D721Med (cell line): ENCODE data around the gene VPS16.

ENCODE experiments used
- DNase-seq: peaks from one replicate; pipeline ENCODE4 v3.0.0; 2011; ENCODE audit warnings: low spot score; ENCODE audit not compliant: insufficient read length
- FAIRE-seq: peaks from 2 replicates; lab custom pipeline; 2011; peaks lifted over from hg19 to GRCh38; lab: Jason Lieb, UNC
- TF ChIP-seq, protein P1 (sequence below): IDR thresholded peaks from 2 replicates; pipeline ENCODE4 v1.5.1; 2012; ENCODE audit warnings: mild to moderate bottlenecking, control low read depth; ENCODE audit not compliant: insufficient read depth; ENCODE audit errors: missing control alignments

VPS16 gene

DNA sequence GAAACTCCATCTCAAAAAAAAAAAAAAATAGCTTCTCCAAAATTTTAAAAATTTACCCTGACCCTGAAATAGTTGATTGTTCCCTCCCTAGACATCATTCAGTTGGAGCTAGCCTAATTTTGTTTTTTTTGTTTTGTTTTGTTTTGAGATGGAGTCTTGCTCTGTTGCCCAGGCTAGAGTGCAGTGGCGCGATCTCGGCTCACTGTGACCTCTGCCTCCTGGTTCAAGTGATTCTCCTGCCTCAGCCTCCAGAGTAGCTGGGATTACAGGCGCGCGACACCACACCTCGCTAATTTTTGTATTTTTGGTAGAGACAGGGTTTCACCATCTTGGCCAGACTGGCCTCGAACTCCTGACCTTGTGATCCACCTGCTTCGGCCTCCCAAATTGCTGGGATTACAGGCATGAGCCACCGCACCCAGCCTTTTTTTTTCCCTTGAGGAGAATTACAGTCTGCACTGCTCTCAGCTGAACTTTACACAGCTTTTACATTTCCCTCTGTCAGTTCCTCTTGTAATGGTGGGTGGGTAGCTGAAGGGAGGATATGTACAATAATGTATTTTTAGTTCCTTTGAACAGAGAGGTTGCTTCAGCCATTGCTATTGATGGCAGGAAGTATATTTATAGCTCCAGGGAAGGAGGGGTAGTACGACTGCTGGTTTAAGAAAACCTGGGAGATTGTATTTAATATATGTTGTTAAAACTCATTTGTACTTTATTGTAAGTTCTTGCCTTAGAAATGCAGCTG is 60.5 kb downstream of the VPS16 start:
- FAIRE-seq = no peak
- TF ChIP-seq, protein P1, sequence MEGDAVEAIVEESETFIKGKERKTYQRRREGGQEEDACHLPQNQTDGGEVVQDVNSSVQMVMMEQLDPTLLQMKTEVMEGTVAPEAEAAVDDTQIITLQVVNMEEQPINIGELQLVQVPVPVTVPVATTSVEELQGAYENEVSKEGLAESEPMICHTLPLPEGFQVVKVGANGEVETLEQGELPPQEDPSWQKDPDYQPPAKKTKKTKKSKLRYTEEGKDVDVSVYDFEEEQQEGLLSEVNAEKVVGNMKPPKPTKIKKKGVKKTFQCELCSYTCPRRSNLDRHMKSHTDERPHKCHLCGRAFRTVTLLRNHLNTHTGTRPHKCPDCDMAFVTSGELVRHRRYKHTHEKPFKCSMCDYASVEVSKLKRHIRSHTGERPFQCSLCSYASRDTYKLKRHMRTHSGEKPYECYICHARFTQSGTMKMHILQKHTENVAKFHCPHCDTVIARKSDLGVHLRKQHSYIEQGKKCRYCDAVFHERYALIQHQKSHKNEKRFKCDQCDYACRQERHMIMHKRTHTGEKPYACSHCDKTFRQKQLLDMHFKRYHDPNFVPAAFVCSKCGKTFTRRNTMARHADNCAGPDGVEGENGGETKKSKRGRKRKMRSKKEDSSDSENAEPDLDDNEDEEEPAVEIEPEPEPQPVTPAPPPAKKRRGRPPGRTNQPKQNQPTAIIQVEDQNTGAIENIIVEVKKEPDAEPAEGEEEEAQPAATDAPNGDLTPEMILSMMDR = no peak
- no peak for DNase-seq

DNA sequence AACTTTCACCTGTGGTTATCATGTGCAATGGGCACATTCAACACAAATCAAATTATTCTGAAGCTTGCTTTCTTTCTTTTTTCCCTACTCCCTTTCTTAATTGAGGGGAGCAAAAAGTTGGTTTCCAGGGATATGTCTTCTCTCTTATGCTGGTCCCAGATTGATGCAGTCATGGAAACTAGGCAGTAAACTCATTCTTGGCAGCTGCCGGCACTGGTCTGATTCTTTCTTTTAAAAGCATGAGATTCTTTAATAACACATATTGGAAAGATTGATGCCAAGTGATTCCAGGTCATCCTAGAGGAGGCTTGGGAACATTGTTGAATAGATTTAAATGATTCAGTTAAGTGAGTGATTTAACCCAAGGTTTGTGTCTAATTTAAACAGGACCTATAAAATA is 61.7 kb downstream of the VPS16 start:
- FAIRE-seq = no peak
- TF ChIP-seq, protein P1 = no peak
- no peak for DNase-seq

DNA sequence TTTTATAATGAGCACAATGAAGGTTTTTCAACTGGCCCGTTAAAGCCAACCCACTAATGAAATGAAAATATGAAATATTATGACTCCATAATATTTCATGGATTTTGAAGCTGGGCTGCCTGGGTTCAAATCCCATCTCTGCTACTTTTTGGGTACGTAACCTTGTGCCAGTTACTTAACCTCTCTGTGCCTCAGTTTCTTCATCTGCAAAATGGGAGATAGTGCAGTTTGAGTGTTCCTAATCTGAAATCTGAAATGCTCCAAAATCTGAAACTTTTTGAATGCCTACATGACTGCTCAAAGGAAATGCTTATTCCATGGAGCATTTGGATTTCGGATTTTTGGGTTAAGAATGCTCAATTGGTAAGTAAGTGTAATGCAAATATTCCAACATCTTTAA is 62.3 kb downstream of the VPS16 start:
- no peak for FAIRE-seq
- DNase-seq = no peak

DNA sequence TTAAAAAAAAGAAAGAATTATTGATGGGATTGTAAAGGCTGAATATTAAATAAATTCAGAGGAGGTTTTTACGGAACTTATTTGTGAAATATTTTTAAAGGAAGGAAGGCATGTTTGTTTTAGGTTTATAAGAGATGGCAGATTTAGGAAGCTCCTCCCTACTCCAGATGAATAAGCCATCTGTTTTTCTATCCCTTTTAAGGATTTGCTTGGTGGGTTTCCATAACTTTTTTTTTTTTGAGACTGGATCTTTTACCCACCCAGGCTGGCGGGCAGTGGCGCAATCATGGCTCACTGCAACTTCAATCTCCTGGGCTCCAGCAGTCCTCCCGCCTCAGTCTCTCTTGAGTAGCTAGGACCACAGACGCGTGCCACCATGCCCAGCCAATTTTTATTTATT is 63.1 kb downstream of the VPS16 start:
- FAIRE-seq = no peak
- no peak for DNase-seq
- TF ChIP-seq, protein P1 = no peak

More for the DNA sequence above, 62.3 kb downstream of the VPS16 start:
- TF ChIP-seq, protein P1 = no peak

DNA sequence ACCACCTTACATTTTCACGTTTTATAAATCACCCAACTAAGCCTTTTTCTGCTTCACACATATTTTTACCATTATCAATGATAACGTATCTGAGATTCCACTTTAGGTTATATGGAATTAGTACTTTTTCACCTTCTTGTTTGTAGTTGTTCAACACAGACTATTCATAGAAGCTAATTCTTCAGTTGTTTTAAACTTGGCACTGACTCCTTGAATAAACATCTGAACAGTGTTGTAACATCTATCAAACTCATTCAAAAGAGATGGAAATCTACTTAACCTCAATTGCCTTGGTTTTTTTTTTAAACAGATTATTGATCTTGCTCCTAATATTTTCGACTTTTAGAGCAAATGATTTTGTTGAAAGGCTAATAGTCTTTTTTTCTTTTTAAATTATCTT is 67.0 kb downstream of the VPS16 start:
- TF ChIP-seq, protein P1 = no peak
- DNase-seq (no peak), FAIRE-seq (no peak)

DNA sequence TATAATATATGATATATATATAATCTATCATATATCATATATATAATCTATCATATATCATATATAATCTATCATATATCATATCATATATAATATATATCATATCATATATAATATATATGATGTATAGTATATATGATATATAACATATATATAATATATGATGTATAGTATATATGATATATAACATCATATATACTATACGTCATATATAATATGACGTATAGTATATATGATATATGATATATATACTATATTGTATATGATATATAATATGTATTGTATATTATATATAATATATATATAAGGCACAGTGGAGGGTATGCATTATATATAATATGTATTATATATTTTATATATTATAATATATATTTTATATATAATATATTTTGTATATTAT is 69.4 kb downstream of the VPS16 start:
- TF ChIP-seq, protein P1 = no peak
- FAIRE-seq = no peak
- DNase-seq = no peak

DNA sequence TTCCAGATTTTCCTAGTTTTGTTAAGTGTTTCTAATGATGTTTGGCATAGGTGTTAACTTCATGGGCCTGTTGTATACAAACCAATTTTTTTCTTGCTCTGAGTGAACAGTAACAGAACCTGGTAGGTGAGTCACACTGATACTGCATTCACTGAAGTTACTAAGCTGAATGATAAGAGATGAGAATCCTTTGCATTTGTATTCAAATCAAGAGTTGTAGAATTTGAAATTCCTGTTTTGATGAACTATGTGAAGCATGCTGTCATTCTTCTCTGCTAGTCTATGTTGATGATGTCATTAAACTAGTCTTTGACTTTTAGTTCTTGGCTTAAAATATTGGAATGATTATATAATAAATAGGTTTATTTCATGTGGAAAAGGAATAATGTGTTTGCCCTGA is 70.7 kb downstream of the VPS16 start:
- no peak for FAIRE-seq
- no peak for DNase-seq
- TF ChIP-seq, protein P1 = no peak
